ENCODE measurements around the gene PHKG2.

Gene PHKG2

GRCh38 chr16:30761427-30761927, 13.3 kb downstream of the PHKG2 start:
- no peak for TF ChIP-seq CTCF (IDR thresholded peaks at IDR 0.05; ENCODE audit: low read depth, low read length, missing control alignments)
- Histone ChIP-seq H3K27ac (peak overlapping the region; percentile 5), H3K36me3 (replicated peaks) (peaks cover 31% of the 10 kb centered on the region), H3K27me3 (replicated peaks) (no peaks in the 10 kb centered on the region), H3K4me3 (ENCODE audit: low read depth, low read length) (peak overlapping the region; percentile 92)
- DNase-seq = no peak
- in situ Hi-C loops (cut with HindIII; ENCODE audit: low pct_ligation_motif_present, low sequenced_read_pairs) = no loop called here

GRCh38 chr16:30761928-30762902, 14.0 kb downstream of the PHKG2 start, which contains the start of the genes CFAP119 and RNF40:
CFAP119 (minus strand) TSS chr16:30762062; CDS start chr16:30761748, 314 bp downstream.
RNF40 (plus strand) TSS chr16:30762322; CDS start chr16:30762546, 224 bp downstream.
- Histone ChIP-seq H3K4me3 (ENCODE audit: low read depth, low read length) (peak within 1 kb of the TSS; percentile 92), H3K27me3 (replicated peaks) (no peaks in the 10 kb centered on the region), H3K36me3 (replicated peaks) (peaks cover 34% of the 10 kb centered on the region), H3K27ac (peak within 1 kb of the TSS; percentile 68)
- in situ Hi-C loops (cut with HindIII; ENCODE audit: low pct_ligation_motif_present, low sequenced_read_pairs) = no loop called here
- DNase-seq = peak; percentile 99
- TF ChIP-seq CTCF (IDR thresholded peaks at IDR 0.05; ENCODE audit: low read depth, low read length, missing control alignments) = no peak

GRCh38 chr16:30762991-30763725, 14.9 kb downstream of the PHKG2 start:
- no peak for TF ChIP-seq CTCF (IDR thresholded peaks at IDR 0.05; ENCODE audit: low read depth, low read length, missing control alignments)
- no peaks in the 10 kb centered on the region for H3K27me3 ChIP-seq (replicated peaks)
- in situ Hi-C loops (cut with HindIII; ENCODE audit: low pct_ligation_motif_present, low sequenced_read_pairs) = no loop called here
- DNase-seq = no peak
- H3K27ac ChIP-seq = no peak overlapping the region
- peak overlapping the region; percentile 92 for H3K4me3 ChIP-seq (ENCODE audit: low read depth, low read length)
- H3K36me3 ChIP-seq (replicated peaks) = peaks cover 41% of the 10 kb centered on the region

GRCh38 chr16:30764086-30764485, 15.9 kb downstream of the PHKG2 start:
- no peak for TF ChIP-seq CTCF (IDR thresholded peaks at IDR 0.05; ENCODE audit: low read depth, low read length, missing control alignments)
- in situ Hi-C loops (cut with HindIII; ENCODE audit: low pct_ligation_motif_present, low sequenced_read_pairs) = no loop called here
- Histone ChIP-seq H3K27ac (no peak overlapping the region), H3K4me3 (ENCODE audit: low read depth, low read length) (no peak overlapping the region), H3K27me3 (replicated peaks) (no peaks in the 10 kb centered on the region), H3K36me3 (replicated peaks) (peaks cover 50% of the 10 kb centered on the region)
- DNase-seq = no peak

- no peaks in the 10 kb centered on the region for H3K27me3 ChIP-seq (replicated peaks)
- H3K4me3 ChIP-seq (ENCODE audit: low read depth, low read length) = no peak overlapping the region
- in situ Hi-C loops (cut with HindIII; ENCODE audit: low pct_ligation_motif_present, low sequenced_read_pairs) = no loop called here
- no peak overlapping the region for H3K27ac ChIP-seq
- peaks cover 58% of the 10 kb centered on the region for H3K36me3 ChIP-seq (replicated peaks)
- no peak for DNase-seq
- TF ChIP-seq CTCF (IDR thresholded peaks at IDR 0.05; ENCODE audit: low read depth, low read length, missing control alignments) = no peak
These were observed 16.7 kb downstream of the PHKG2 start for GRCh38 chr16:30764816-30765465.
